Aorta (tissue), 5 donors: Measurements from ENCODE around the gene FAM83C. TPM values are rescaled to one million over a fixed set of nuclear protein-coding genes. Genes with fewer than 3 reads are reported as not detected.
"Not testable (repeated sequence)": the region's sequence is repeated elsewhere in the genome, so short reads cannot be mapped to it uniquely, and the experiment has no call there.

Experiments used
- ATAC-seq: fragments of 200-7000 bp; cut with Tn5 transposase; one replicate; pipeline ENCODE4 v1.9.1; 2022; ENCODE audit warnings: moderate library complexity; ENCODE audit not compliant: low FRiP score
- DNase-seq, 2 donors: peaks; one replicate each; pipeline ENCODE4 v3.0.0-alpha.2; 2020
- H3K27ac ChIP-seq, 2 donors: one replicate each; pipeline ENCODE4 v1.5.1; 2013; ENCODE audit warnings: low read length in 2 of 2, mild to moderate bottlenecking in 2 of 2, moderate library complexity in 2 of 2, control low read depth in 1 of 2, inconsistent platforms in 1 of 2, low read depth in 1 of 2
- H3K27me3 ChIP-seq, 2 donors: one replicate each; pipeline ENCODE4 v1.6.1; 2013; ENCODE audit warnings: control low read depth in 1 of 2, low read length in 1 of 2, mild to moderate bottlenecking in 1 of 2, moderate library complexity in 1 of 2; ENCODE audit not compliant: insufficient read depth in 2 of 2, control insufficient read depth in 1 of 2
- H3K36me3 ChIP-seq, 2 donors: one replicate each; pipeline ENCODE4 v1.6.1; 2013; ENCODE audit warnings: control low read depth in 1 of 2, low read length in 1 of 2, mild to moderate bottlenecking in 1 of 2; ENCODE audit not compliant: insufficient read depth in 2 of 2, control insufficient read depth in 1 of 2
- H3K4me1 ChIP-seq, 2 donors: one replicate each; pipeline ENCODE4 v1.6.1; 2013; ENCODE audit warnings: low read length in 2 of 2, control low read depth in 1 of 2, mild to moderate bottlenecking in 1 of 2, moderate library complexity in 1 of 2; ENCODE audit not compliant: insufficient read depth in 2 of 2, control insufficient read depth in 1 of 2
- H3K4me3 ChIP-seq, 2 donors: one replicate each; pipeline ENCODE4 v1.5.1; 2013; ENCODE audit warnings: low read length in 2 of 2, control low read depth in 1 of 2, mild to moderate bottlenecking in 1 of 2
- H3K9me3 ChIP-seq: one replicate; pipeline ENCODE4 v1.6.1; 2013; ENCODE audit warnings: mild to moderate bottlenecking, low read length; ENCODE audit not compliant: control insufficient read depth
- WGBS, 2 donors: extraction: QIAGEN DNeasy Blood & Tissue Kit; methylation state at CpG; one replicate each; pipeline ENCODE4 v1.1.7; 2013; 5-methylcytosine and 5-hydroxymethylcytosine counted together
- intact Hi-C, 2 donors: fragments of 100-400 bp; cut with DNase I; formaldehyde crosslinking; loops; one replicate each; pipeline versions ENCODE4 v1.14.2 to v1.15.0; 2022
- polyA plus RNA-seq, 2 donors: library from polyadenylated mRNA; stranded (reverse); fragments of 200-250 nt; gene quantifications; one replicate each; pipeline ENCODE4 v1.2.3, GENCODE V29; 2013
- total RNA-seq, 2 donors: library from RNA; stranded (reverse); fragmentation: NEBNext Ultra II Directional; extraction: Animal tissue kit (Norgen Biotek cat#: 25700); gene quantifications; one replicate each; pipeline ENCODE4 v1.2.1, GENCODE V29; 2021
- donor health status: healthy with polysubstance abuse.
- donor health status: Bipolar disorder and iron deficiency.
- donor health status: DM: no; HTN: no; CAD: no.
- donor health status: DM: no; HTN: no; CAD: no.
- donor health status: DM: yes; HTN: yes; CAD: no.

FAM83C gene
- total and polyA plus RNA-seq, 4 donors: not detected

DNA sequence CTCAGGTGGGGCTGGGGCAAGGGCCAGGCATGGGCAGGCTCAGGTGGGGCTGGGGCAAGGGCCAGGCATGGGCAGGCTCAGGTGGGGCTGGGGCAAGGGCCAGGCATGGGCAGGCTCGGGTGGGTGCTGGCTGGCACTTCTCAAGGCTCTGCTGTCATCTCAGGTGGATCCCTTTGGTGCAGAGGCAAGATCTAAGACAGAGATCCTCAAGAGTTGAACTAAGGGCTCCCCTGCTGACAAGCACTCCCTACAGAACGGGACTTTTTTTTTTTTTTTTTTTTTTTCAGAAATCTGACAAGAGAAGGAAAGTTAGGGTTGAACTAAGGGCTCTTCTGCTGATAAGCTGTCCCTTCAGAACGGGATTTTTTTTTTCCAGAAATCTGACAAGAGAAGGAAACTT, 39.2 kb downstream of the FAM83C start:
- DNase-seq (no peak), ATAC-seq (no peak)
- Histone ChIP-seq H3K27me3 (no peaks in the 10 kb centered on the region), H3K27ac (no peak overlapping the region), H3K4me1 (peaks cover 0 to 2% of the 10 kb centered on the region in 2 donors), H3K4me3 (no peak overlapping the region), H3K9me3 (no peaks in the 10 kb centered on the region), H3K36me3 (no peaks in the 10 kb centered on the region)
- intact Hi-C loops: no loop called here
- 71 to 77% methylated on average over 3 of the region's 3 CpGs for WGBS, 2 donors

DNA sequence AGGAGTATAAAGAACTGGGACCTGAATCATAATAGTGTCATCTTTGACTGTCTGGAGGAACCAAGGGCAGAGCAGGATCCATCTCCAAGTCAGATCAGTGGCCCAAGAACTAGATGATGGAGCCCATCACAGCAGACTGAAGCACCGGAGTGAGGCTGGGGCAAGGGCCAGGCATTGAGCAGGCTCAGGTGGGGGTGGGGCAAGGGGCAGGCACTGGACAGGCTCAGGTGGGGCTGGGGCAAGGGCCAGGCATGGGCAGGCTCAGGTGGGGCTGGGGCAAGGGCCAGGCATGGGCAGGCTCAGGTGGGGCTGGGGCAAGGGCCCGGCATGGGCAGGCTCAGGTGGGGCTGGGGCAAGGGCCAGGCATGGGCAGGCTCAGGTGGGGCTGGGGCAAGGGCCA, 39.6 kb downstream of the FAM83C start:
- H3K27ac ChIP-seq, DNase-seq, H3K4me1 ChIP-seq, H3K4me3 ChIP-seq, ATAC-seq, intact Hi-C loops, H3K27me3 ChIP-seq, H3K9me3 ChIP-seq, H3K36me3 ChIP-seq: not testable (repeated sequence)
- 88 to 100% methylated on average over 2 of the region's 2 CpGs for WGBS, 2 donors

DNA sequence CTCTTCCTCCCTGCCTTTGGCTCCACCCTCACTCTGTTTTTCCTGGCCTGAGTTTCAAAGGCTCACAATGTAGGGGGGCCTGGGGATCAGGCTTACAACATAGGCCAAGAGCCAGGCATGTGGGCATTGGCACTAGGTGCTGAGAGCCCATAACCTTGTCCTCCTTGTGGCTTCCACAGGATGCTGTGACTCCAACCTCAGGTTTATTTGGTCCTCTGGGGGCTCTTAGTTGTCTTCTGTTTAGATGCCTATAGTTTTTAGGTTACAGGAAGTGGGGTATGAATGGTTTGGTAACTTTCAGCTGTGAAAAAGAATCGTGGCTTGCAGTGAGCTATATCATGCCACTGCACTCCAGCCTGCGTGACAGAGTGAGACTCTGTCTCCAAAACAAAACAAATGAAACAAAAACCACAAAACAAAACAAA, 40.2 kb downstream of the FAM83C start:
- ATAC-seq: no peak
- Histone ChIP-seq H3K4me3 (no peak overlapping the region), H3K36me3 (no peaks in the 10 kb centered on the region), H3K27me3 (no peaks in the 10 kb centered on the region), H3K4me1 (no peaks in the 10 kb centered on the region), H3K9me3 (no peaks in the 10 kb centered on the region), H3K27ac (no peak overlapping the region)
- WGBS, 2 donors: 63 to 73% methylated on average over 2 of the region's 2 CpGs
- DNase-seq: no peak
- intact Hi-C loops: no loop called here

DNA sequence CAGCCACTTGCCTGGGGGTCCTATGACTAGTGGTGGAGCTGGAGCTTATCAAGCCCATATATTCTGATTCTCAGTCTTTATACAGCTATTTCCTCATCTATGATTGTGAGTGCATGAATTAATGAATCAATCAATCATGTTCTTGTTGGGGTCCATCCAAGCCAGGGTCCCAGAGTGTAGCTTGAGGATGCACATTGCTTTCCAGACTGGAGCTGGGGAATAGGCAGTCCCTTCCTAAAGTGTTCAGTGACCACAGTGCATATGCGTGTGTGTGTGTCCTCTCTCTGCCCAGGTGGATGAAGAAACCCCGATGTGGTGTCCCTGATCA, 40.6 kb downstream of the FAM83C start:
- Histone ChIP-seq H3K4me1 (no peaks in the 10 kb centered on the region), H3K36me3 (peaks cover 0 to 1% of the 10 kb centered on the region in 2 donors), H3K27me3 (no peaks in the 10 kb centered on the region), H3K4me3 (no peak overlapping the region), H3K27ac (no peak overlapping the region), H3K9me3 (no peaks in the 10 kb centered on the region)
- no peak for DNase-seq
- intact Hi-C loops: no loop called here
- ATAC-seq: no peak
- whole genome bisulfite sequencing, 2 donors: 89 to 94% methylated on average over 2 of the region's 2 CpGs

DNA sequence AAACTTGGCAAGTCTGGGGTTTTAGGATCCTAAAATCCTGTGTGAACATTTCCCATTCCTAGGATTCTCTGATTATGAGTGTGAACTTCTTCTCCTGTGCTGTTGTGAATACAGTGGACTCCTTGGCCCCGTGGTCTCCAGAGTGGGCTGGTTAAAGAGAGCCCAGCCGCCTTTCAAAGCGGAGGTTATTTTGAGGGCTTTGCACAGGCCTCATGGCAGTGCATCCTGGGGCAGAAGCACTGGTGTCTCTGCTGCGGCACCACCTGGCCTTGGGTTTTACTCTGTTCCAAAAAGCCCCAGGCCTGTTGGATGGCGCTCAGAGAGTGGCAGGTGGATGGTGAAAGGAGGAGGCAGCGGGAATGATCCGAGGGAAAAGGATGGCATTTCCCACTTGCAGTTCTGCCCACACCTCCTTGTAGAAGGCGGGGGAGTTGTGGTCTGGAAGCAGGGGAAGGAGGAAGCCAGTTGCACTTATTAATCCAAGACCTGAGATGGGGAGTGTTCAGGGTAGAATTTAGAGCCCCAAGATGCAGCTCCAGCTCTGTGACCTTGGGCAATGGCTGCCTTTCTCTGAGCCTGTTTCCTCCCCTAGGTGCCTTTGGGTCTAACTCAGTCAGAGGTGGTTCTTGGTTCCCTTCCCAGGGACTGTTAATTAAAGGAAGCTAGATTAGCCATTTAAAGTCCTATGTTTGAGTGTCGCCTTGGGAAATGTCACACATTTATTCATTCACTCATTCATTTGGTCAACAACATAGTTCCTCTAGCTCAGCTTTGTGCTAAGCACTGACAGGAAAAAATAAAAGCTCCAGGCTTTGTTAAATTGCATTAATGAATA, 43.4 kb downstream of the FAM83C start:
- no peak for DNase-seq
- no peaks in the 10 kb centered on the region for H3K9me3 ChIP-seq
- intact Hi-C loops: no loop called here
- H3K4me1 ChIP-seq: no peaks in the 10 kb centered on the region
- no peak for ATAC-seq
- peaks cover 0 to 1% of the 10 kb centered on the region in 2 donors for H3K36me3 ChIP-seq
- no peak overlapping the region for H3K27ac ChIP-seq
- no peaks in the 10 kb centered on the region for H3K27me3 ChIP-seq
- no peak overlapping the region for H3K4me3 ChIP-seq
- WGBS, 2 donors: 76 to 84% methylated on average over 9 of the region's 9 CpGs

DNA sequence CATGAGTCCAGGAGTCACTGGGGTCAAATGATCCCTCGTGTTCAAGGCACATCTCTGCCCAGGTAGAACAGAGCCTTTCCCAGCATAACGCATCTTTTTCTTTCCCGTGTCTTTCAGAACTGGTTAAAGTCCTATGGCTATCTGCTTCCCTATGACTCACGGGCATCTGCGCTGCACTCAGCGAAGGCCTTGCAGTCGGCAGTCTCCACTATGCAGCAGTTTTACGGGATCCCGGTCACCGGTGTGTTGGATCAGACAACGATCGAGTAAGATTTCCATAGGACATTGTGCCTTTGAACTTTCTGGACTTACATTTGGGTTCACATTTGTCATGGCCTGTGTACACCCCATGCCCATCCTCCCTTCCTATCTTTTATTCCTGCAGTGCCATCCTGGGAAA, 45.5 kb downstream of the FAM83C start:
- DNase-seq (no peak), ATAC-seq (no peak)
- intact Hi-C loops: no loop called here
- H3K9me3 ChIP-seq: no peaks in the 10 kb centered on the region
- H3K4me3 ChIP-seq: no peak overlapping the region
- no peaks in the 10 kb centered on the region for H3K4me1 ChIP-seq
- H3K36me3 ChIP-seq: peaks cover 0 to 1% of the 10 kb centered on the region in 2 donors
- no peak overlapping the region for H3K27ac ChIP-seq
- H3K27me3 ChIP-seq: no peaks in the 10 kb centered on the region
- 91 to 92% methylated on average over 12 of the region's 12 CpGs for WGBS, 2 donors

DNA sequence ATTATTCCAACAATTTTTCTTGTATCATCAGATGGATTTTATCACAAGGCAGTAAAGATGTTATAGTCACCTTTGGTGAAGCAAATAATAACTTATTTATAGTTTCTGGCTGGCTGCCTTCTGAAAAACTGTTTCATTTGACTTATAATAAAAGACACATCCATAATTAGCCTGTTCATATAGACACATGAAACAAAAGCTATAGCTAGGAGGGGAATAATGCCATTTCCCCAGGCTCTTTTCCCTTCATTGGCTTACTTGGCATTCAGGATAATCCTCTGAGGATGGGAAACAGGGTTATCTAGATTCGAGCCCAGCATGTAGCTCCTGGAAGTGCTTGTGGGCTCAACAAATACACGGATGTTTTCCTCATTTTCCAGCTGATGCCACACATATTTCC, 48.2 kb downstream of the FAM83C start:
- intact Hi-C loops: no loop called here

DNA sequence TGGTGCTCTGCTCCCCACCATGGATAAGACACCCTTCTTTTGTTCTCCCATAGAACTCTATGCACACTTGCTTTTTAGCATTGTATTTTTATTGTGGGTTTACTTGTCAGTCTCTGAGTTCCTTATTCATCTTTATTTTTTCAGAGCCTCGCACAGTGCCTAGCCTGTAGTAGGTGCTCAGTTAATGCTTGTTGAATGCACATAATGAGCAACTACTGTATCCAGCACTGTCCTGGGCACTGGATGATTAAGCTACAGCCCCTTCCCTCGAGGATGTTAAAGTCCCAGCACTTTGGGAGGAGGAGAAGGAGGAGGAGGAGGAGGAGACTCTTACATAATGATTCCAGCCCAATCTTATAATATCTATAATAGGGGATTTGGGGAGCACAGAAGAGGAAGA, 48.9 kb downstream of the FAM83C start:
- Histone ChIP-seq H3K27ac (no peak overlapping the region), H3K36me3 (peaks cover 0 to 1% of the 10 kb centered on the region in 2 donors), H3K27me3 (no peaks in the 10 kb centered on the region), H3K4me3 (no peak overlapping the region), H3K9me3 (no peaks in the 10 kb centered on the region), H3K4me1 (no peaks in the 10 kb centered on the region)
- no peak for DNase-seq
- WGBS, 2 donors: 68 to 74% methylated on average over 2 of the region's 2 CpGs
- no peak for ATAC-seq
- intact Hi-C loops: no loop called here

More for the DNA sequence above, 48.2 kb downstream of the FAM83C start:
- peaks cover 0 to 1% of the 10 kb centered on the region in 2 donors for H3K36me3 ChIP-seq
- no peaks in the 10 kb centered on the region for H3K27me3 ChIP-seq
- H3K9me3 ChIP-seq: no peaks in the 10 kb centered on the region
- no peak overlapping the region for H3K4me3 ChIP-seq
- 71 to 76% methylated on average over 2 of the region's 2 CpGs for WGBS, 2 donors
- DNase-seq (no peak), ATAC-seq (no peak)
- no peaks in the 10 kb centered on the region for H3K4me1 ChIP-seq
- no peak overlapping the region for H3K27ac ChIP-seq

DNA sequence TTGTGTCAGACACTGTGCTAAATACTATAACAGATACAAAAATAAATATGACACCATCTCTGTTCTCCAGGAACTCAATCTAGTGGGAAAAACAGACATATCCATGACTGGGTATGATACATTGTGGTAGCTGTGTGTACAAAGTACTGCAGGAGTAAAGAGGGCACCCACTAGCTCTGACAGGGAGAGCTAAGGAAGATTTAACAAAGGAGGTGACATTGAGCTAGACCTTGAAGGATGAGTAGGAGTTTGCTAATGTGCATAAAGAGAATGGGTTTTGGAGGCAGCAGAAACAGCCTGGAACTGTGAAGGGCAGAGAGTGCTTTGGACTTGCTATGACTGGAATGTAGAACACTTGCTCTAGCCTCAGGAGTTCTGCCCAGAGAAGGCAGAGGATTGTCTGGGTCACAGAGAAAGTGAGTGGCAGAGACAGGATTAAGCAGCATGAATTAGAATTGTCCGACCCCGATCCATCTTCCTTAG, 51.4 kb downstream of the FAM83C start:
- no peaks in the 10 kb centered on the region for H3K4me1 ChIP-seq
- no peak overlapping the region for H3K27ac ChIP-seq
- WGBS, 2 donors: 88 to 96% methylated on average over 2 of the region's 2 CpGs
- no peaks in the 10 kb centered on the region for H3K27me3 ChIP-seq
- H3K36me3 ChIP-seq: no peaks in the 10 kb centered on the region
- no peaks in the 10 kb centered on the region for H3K9me3 ChIP-seq
- DNase-seq (no peak), ATAC-seq (no peak)
- H3K4me3 ChIP-seq: no peak overlapping the region
- intact Hi-C loops: no loop called here
